H1 (cell line): Measurements from ENCODE around the gene LRTM2. TPM values are rescaled to one million over a fixed set of nuclear protein-coding genes. Genes with fewer than 3 reads are reported as not detected.

Experiments used
- CTCF ChIA-PET: fragments of 300-600 bp; sonication (Branson Sonifier 250); formaldehyde crosslinking; loops from one replicate; lab custom pipeline; 2021; ENCODE audit not compliant: partially characterized antibody; lab: Charles Lee
- POLR2A ChIA-PET: fragments of 300-600 bp; sonication (Branson Sonifier 250); formaldehyde crosslinking; loops from one replicate; lab custom pipeline; 2021; ENCODE audit warnings: inconsistent platforms; ENCODE audit not compliant: partially characterized antibody; lab: Charles Lee
- DNase-seq, 2 experiments: peaks; one replicate each; pipeline versions ENCODE4 v3.0.0 to v3.0.0-alpha.2; 2010 to 2022; ENCODE audit warnings: low spot score in 2 of 2, low read depth in 1 of 2, mixed read lengths in 1 of 2
- FAIRE-seq: peaks from 2 replicates; lab custom pipeline; 2011; peaks lifted over from hg19 to GRCh38; lab: Jason Lieb, UNC
- H2AFZ ChIP-seq: 2 replicates; pipeline ENCODE4 v1.8.1; 2012; ENCODE audit warnings: low read length, inconsistent platforms
- H2AK5ac ChIP-seq: 2 replicates; pipeline ENCODE4 v1.6.1; 2013; ENCODE audit warnings: low read depth, low read length
- H2BK120ac ChIP-seq: replicated peaks from 2 replicates; pipeline ENCODE3; 2013; ENCODE audit warnings: low read depth, low read length, inconsistent platforms
- H2BK12ac ChIP-seq: 2 replicates; pipeline ENCODE4 v1.6.1; 2013; ENCODE audit warnings: low read depth, low read length
- H2BK15ac ChIP-seq: 2 replicates; pipeline ENCODE4 v1.6.1; 2013; ENCODE audit warnings: low read length
- H2BK20ac ChIP-seq: 2 replicates; pipeline ENCODE4 v1.6.1; 2013; ENCODE audit warnings: low read length
- H2BK5ac ChIP-seq: 2 replicates; pipeline ENCODE4 v1.6.1; 2013; ENCODE audit warnings: low read depth, low read length
- H3K14ac ChIP-seq: 2 replicates; pipeline ENCODE4 v1.6.1; 2013; ENCODE audit warnings: inconsistent platforms; ENCODE audit not compliant: insufficient read length
- H3K18ac ChIP-seq: 2 replicates; pipeline ENCODE4 v1.6.1; 2013; ENCODE audit warnings: low read length; ENCODE audit errors: extremely low read depth
- H3K23ac ChIP-seq: 2 replicates; pipeline ENCODE4 v1.6.1; 2013; ENCODE audit warnings: inconsistent platforms; ENCODE audit not compliant: insufficient read length
- H3K23me2 ChIP-seq: 2 replicates; pipeline ENCODE4 v1.6.1; 2013; ENCODE audit warnings: low read depth, low read length
- H3K27ac ChIP-seq: 2 replicates; pipeline ENCODE4 v1.6.1; 2011; ENCODE audit warnings: low read depth, low read length, inconsistent platforms
- H3K27me3 ChIP-seq, 4 experiments: replicated peaks in 1 of 4; 1 replicate in 1 of 4; 2 replicates in 3 of 4; pipeline versions ENCODE4 v1.6.1 to v1.8.1; 2011 to 2013; ENCODE audit warnings: low read length in 3 of 4, mild to moderate bottlenecking in 3 of 4, inconsistent platforms in 2 of 4, mixed read lengths in 2 of 4, moderate library complexity in 1 of 4; ENCODE audit not compliant: control insufficient read depth in 3 of 4, insufficient read depth in 3 of 4; ENCODE audit errors: extremely low read depth in 1 of 4
- H3K36me3 ChIP-seq, 4 experiments: 2 replicates each; pipeline versions ENCODE4 v1.6.1 to v1.8.1; 2011 to 2013; ENCODE audit warnings: mild to moderate bottlenecking in 4 of 4, low read length in 3 of 4, moderate library complexity in 2 of 4, control low read depth in 1 of 4, inconsistent platforms in 1 of 4; ENCODE audit not compliant: insufficient read depth in 4 of 4, control insufficient read depth in 2 of 4
- H3K4ac ChIP-seq: replicated peaks from 2 replicates; pipeline ENCODE3; 2013; ENCODE audit warnings: low read length, low read depth, mixed read lengths, inconsistent platforms; ENCODE audit not compliant: insufficient read length
- H3K4me1 ChIP-seq, 4 experiments: replicated peaks in 1 of 4; 1 replicate in 1 of 4; 2 replicates in 3 of 4; pipeline versions ENCODE4 v1.6.1 to v1.8.1; 2011 to 2013; ENCODE audit warnings: low read length in 3 of 4, inconsistent platforms in 2 of 4, mixed read lengths in 1 of 4; ENCODE audit not compliant: insufficient read depth in 4 of 4, control insufficient read depth in 3 of 4
- H3K4me2 ChIP-seq, 2 experiments: 2 replicates each; pipeline versions ENCODE4 v1.6.1 to v1.8.1; 2011 to 2013; ENCODE audit warnings: low read depth in 2 of 2, low read length in 2 of 2, control low read depth in 1 of 2, inconsistent platforms in 1 of 2, mild to moderate bottlenecking in 1 of 2; ENCODE audit not compliant: insufficient read depth in 1 of 2
- H3K4me3 ChIP-seq, 4 experiments: fragments of 200-600, 300-600 bp in 1 of 4; sonication (generic), shearing (Covaris generic), sonication (Bioruptor Twin) in 1 of 4; 2 replicates each; pipeline versions ENCODE4 v1.5.1 to v1.8.1; 2011 to 2016; ENCODE audit warnings: low read length in 4 of 4, low read depth in 3 of 4, control low read depth in 2 of 4, inconsistent platforms in 2 of 4, mild to moderate bottlenecking in 2 of 4, mixed read lengths in 1 of 4, moderate library complexity in 1 of 4; ENCODE audit not compliant: insufficient read depth in 2 of 4; ENCODE audit errors: extremely low read depth in 1 of 4
- H3K56ac ChIP-seq: replicated peaks from 2 replicates; pipeline ENCODE3; 2013; ENCODE audit warnings: low read depth, mild to moderate bottlenecking, mixed read lengths, low read length, inconsistent platforms; ENCODE audit not compliant: insufficient read length
- H3K79me1 ChIP-seq: 2 replicates; pipeline ENCODE4 v1.6.1; 2013; ENCODE audit warnings: low read depth, low read length, control low read depth
- H3K79me2 ChIP-seq, 2 experiments: 2 replicates each; pipeline versions ENCODE4 v1.6.1 to v1.8.1; 2012 to 2013; ENCODE audit warnings: low read length in 2 of 2, mild to moderate bottlenecking in 2 of 2, inconsistent platforms in 1 of 2; ENCODE audit not compliant: insufficient read depth in 2 of 2, control insufficient read depth in 1 of 2
- H3K9ac ChIP-seq, 4 experiments: replicated peaks in 1 of 4; 1 replicate in 1 of 4; 2 replicates in 3 of 4; pipeline versions ENCODE4 v1.6.1 to v1.8.1; 2011 to 2013; ENCODE audit warnings: low read depth in 3 of 4, low read length in 3 of 4, control low read depth in 2 of 4, mild to moderate bottlenecking in 2 of 4, moderate library complexity in 2 of 4, inconsistent platforms in 1 of 4; ENCODE audit errors: extremely low read depth in 1 of 4
- H3K9me3 ChIP-seq, 2 experiments: 2 replicates each; pipeline versions ENCODE4 v1.6.1 to v1.8.1; 2012 to 2013; ENCODE audit warnings: mild to moderate bottlenecking in 2 of 2, moderate library complexity in 2 of 2, control low read depth in 1 of 2, inconsistent platforms in 1 of 2, low read depth in 1 of 2, low read length in 1 of 2, mixed read lengths in 1 of 2; ENCODE audit not compliant: insufficient read depth in 2 of 2
- H4K20me1 ChIP-seq, 2 experiments: replicated peaks in 1 of 2; 2 replicates each; pipeline versions ENCODE3 to v1.8.1; 2011 to 2013; ENCODE audit warnings: inconsistent platforms in 2 of 2, low read length in 2 of 2, mild to moderate bottlenecking in 1 of 2; ENCODE audit not compliant: insufficient read depth in 2 of 2, control insufficient read depth in 1 of 2
- H4K5ac ChIP-seq: 2 replicates; pipeline ENCODE4 v1.6.1; 2013; ENCODE audit warnings: low read length, low read depth, mixed read lengths, inconsistent platforms; ENCODE audit not compliant: insufficient read length
- H4K8ac ChIP-seq: 2 replicates; pipeline ENCODE4 v1.8.0; 2013; ENCODE audit warnings: mild to moderate bottlenecking, moderate library complexity, low read length, inconsistent platforms; ENCODE audit not compliant: insufficient read depth; ENCODE audit errors: extremely low read depth
- H4K91ac ChIP-seq: replicated peaks from 2 replicates; pipeline ENCODE3; 2013; ENCODE audit warnings: low read length, mixed read lengths, inconsistent platforms; ENCODE audit not compliant: insufficient read length
- CEBPB ChIP-seq: IDR thresholded peaks from 2 replicates; pipeline ENCODE4 v1.6.1; 2012; ENCODE audit warnings: low read depth, low read length
- JUND ChIP-seq: IDR thresholded peaks from 2 replicates; pipeline ENCODE4 v1.6.1; 2011; ENCODE audit warnings: mild to moderate bottlenecking, improper control_type of control experiment, low read length
- KDM4A ChIP-seq: IDR thresholded peaks from one replicate; pipeline ENCODE4 v1.7.1; 2012; ENCODE audit warnings: low read depth, mild to moderate bottlenecking, moderate library complexity, low read length, inconsistent platforms; ENCODE audit not compliant: severe bottlenecking
- NANOG ChIP-seq: IDR thresholded peaks from 2 replicates; pipeline ENCODE4 v1.6.1; 2011; ENCODE audit warnings: low read length, low read depth, mild to moderate bottlenecking, inconsistent platforms; ENCODE audit not compliant: insufficient read depth, poor library complexity, severe bottlenecking
- NRF1 ChIP-seq: IDR thresholded peaks from 2 replicates; pipeline ENCODE4 v1.6.1; 2011; ENCODE audit warnings: mild to moderate bottlenecking, low read depth, low read length, improper control_type of control experiment
- RAD21 ChIP-seq, 2 experiments: IDR thresholded peaks in 1 of 2; conservative IDR thresholded peaks in 1 of 2; 2 replicates each; pipeline ENCODE4 v1.6.1; 2011; ENCODE audit warnings: low read depth in 2 of 2, low read length in 2 of 2, improper control_type of control experiment in 1 of 2, inconsistent platforms in 1 of 2, mild to moderate bottlenecking in 1 of 2, moderate library complexity in 1 of 2
- SAP30 ChIP-seq: fragments of 300-600 bp; sonication (generic); IDR thresholded peaks from 2 replicates; pipeline ENCODE4 v1.7.1; 2012; ENCODE audit warnings: low read length, moderate library complexity, mild to moderate bottlenecking, inconsistent platforms; ENCODE audit not compliant: insufficient read depth, insufficient replicate concordance
- SIX5 ChIP-seq: IDR thresholded peaks from 2 replicates; pipeline ENCODE4 v1.6.1; 2011; ENCODE audit warnings: mild to moderate bottlenecking, low read depth, low read length
- SUZ12 ChIP-seq: fragments of 200-600 bp; sonication (generic); IDR thresholded peaks from 2 replicates; pipeline ENCODE4 v1.6.1; 2012; ENCODE audit warnings: mild to moderate bottlenecking, inconsistent platforms, low read length, moderate library complexity, mixed read lengths
- WGBS, 2 experiments: shearing (Covaris generic) in 1 of 2; methylation state at CpG; one replicate each; pipeline versions ENCODE4 v1.1.6 to v1.1.7; 2013 to 2015; ENCODE audit warnings: low lambda C conversion rate in 2 of 2, mixed read lengths in 2 of 2, inconsistent platforms in 1 of 2, low coverage in 1 of 2, missing lambda C conversion rate in 1 of 2; ENCODE audit not compliant: insufficient replicate concordance in 2 of 2, insufficient coverage in 1 of 2, insufficient read length in 1 of 2; ENCODE audit errors: extremely low coverage in 1 of 2, missing lambda C conversion rate in 1 of 2; 5-methylcytosine and 5-hydroxymethylcytosine counted together
- polyA plus RNA-seq, 7 experiments: library from polyadenylated mRNA; depleted of rRNA in 3 of 7; stranded (reverse) in 5 of 7; unstranded in 2 of 7; fragments of >200 nt in 5 of 7; fragments of 200-250 nt in 2 of 7; gene quantifications; 1 replicate in 5 of 7; 2 replicates in 1 of 7; 4 replicates in 1 of 7; pipeline versions ENCODE4 v1.2.1 to v1.2.3, GENCODE V29; 2011 to 2013; ENCODE audit warnings: missing spikeins in 2 of 7, mixed read lengths in 2 of 7
- total RNA-seq: library from RNA; stranded (reverse); fragmentation: NEBNext Ultra II Directional; extraction: Animal tissue kit (Norgen Biotek cat#: 25700); gene quantifications from 2 replicates; pipeline ENCODE4 v1.2.1, GENCODE V29; 2021
- TF ChIP-seq, protein P1 (sequence below), 3 experiments: IDR thresholded peaks; 1 replicate in 2 of 3; 2 replicates in 1 of 3; pipeline versions ENCODE4 v1.5.1 to v1.6.1; 2011; ENCODE audit warnings: low read length in 3 of 3, mild to moderate bottlenecking in 3 of 3, inconsistent platforms in 2 of 3, low read depth in 1 of 3, moderate library complexity in 1 of 3; ENCODE audit not compliant: insufficient read depth in 1 of 3; ENCODE audit errors: control extremely low read depth in 1 of 3

Gene LRTM2
- total and polyA plus RNA-seq, 2 of the 8 experiments (the other 6 are each of a cell fraction or from before 2014, with no cell fraction given): 0.06 TPM; not detected in 1

DNA sequence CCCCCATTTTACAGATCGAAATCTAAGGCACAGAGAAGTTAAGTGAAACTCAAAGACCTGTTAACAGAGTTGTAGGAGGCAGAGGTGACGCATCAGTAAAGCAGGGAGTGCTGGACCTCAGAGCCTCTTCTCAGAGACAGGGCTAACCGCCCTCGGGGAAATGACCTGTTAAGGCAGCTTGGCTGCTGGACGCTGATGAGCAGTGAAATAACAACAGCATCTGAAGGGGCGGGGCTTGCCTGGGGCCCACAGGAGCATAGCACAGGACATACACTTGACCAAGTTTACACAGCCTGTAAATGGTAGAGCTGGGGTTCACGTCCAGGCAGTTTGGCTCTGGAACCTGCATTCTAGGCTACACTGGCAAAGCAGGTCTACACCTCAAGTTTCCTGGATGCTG, 39.3 kb downstream of the LRTM2 start:
- CTCF ChIA-PET: no interaction called here
- H4K5ac ChIP-seq: no peak overlapping the region
- WGBS, 2 experiments: 75% methylated on average over 7 of the region's 7 CpGs; no CpG with 5 or more reads in 1 of the 2 experiments
- no peak overlapping the region for H3K27ac ChIP-seq
- H2AFZ ChIP-seq: no peak overlapping the region
- H3K4ac ChIP-seq: no peak overlapping the region
- no peaks in the 10 kb centered on the region for H3K23me2 ChIP-seq
- no peak overlapping the region for H2AK5ac ChIP-seq
- H4K20me1 ChIP-seq: no peaks in the 10 kb centered on the region
- H3K4me1 ChIP-seq: no peaks in the 10 kb centered on the region
- H2BK120ac ChIP-seq: no peak overlapping the region
- H3K9me3 ChIP-seq: peaks cover 20 to 28% of the 10 kb centered on the region in 2 experiments
- no peak for FAIRE-seq
- no peaks in the 10 kb centered on the region for H3K79me1 ChIP-seq
- no peak overlapping the region for H3K14ac ChIP-seq
- no peak overlapping the region for H3K4me3 ChIP-seq
- POLR2A ChIA-PET: no interaction called here
- no peak overlapping the region for H4K91ac ChIP-seq
- H3K18ac ChIP-seq: no peak overlapping the region
- no peak overlapping the region for H2BK12ac ChIP-seq
- no peaks in the 10 kb centered on the region for H3K36me3 ChIP-seq
- no peaks in the 10 kb centered on the region for H3K79me2 ChIP-seq
- no peak overlapping the region for H2BK5ac ChIP-seq
- H3K56ac ChIP-seq: no peak overlapping the region
- no peaks in the 10 kb centered on the region for H3K27me3 ChIP-seq
- no peak for DNase-seq
- no peak overlapping the region for H3K23ac ChIP-seq
- no peak overlapping the region for H3K4me2 ChIP-seq
- H3K9ac ChIP-seq: no peak overlapping the region
- no peak overlapping the region for H2BK15ac ChIP-seq
- 0 out of 2 replicates have a peak overlapping the region, but pooled peaks have one; percentile 60 for H4K8ac ChIP-seq
- no peak overlapping the region for H2BK20ac ChIP-seq
- TF ChIP-seq SUZ12 (no peak), SIX5 (no peak), CEBPB (no peak), NRF1 (no peak), KDM4A (no peak), SAP30 (no peak), JUND (no peak), NANOG (no peak), RAD21 (IDR thresholded peaks at IDR 0.05 in 1 of 2, conservative IDR thresholded peaks at IDR 0.05 in 1 of 2; ENCODE audit: low read depth in 2 of 2, low read length in 2 of 2) (no peak)
- TF ChIP-seq, protein P1, sequence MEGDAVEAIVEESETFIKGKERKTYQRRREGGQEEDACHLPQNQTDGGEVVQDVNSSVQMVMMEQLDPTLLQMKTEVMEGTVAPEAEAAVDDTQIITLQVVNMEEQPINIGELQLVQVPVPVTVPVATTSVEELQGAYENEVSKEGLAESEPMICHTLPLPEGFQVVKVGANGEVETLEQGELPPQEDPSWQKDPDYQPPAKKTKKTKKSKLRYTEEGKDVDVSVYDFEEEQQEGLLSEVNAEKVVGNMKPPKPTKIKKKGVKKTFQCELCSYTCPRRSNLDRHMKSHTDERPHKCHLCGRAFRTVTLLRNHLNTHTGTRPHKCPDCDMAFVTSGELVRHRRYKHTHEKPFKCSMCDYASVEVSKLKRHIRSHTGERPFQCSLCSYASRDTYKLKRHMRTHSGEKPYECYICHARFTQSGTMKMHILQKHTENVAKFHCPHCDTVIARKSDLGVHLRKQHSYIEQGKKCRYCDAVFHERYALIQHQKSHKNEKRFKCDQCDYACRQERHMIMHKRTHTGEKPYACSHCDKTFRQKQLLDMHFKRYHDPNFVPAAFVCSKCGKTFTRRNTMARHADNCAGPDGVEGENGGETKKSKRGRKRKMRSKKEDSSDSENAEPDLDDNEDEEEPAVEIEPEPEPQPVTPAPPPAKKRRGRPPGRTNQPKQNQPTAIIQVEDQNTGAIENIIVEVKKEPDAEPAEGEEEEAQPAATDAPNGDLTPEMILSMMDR (IDR thresholded peaks at IDR 0.05; ENCODE audit: control extremely low read depth in 1 of 3, insufficient read depth in 1 of 3, low read depth in 1 of 3, low read length in 3 of 3): no peak
